ENCODE measurements around the gene PLGRKT. TPM values are rescaled to one million over a fixed set of nuclear protein-coding genes. Genes with fewer than 3 reads are reported as not detected.

Gene PLGRKT
- total and polyA plus RNA-seq, 4 donors = 4.1 to 11.3 (median 7.2) TPM

DNA sequence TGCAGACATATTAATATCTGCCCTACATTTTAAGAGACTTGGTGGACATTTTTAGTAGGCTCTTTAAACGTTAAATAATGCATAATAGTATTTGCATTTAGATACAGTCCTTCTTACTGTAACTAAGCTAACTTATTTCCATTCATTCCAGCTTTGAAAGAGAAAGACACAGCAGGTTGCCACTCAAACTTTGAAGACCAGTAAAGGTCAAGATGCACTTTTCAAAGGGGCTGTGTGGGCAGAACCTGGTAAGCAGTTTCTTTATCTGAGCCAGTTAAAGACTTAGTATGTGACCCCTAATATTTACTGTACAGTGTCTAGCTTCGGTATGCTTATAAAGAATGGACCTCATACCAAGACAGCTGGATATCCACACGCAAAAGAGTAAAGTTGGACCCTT lies 20.8 kb downstream of the PLGRKT start (continued):
- TF ChIP-seq, protein P1, sequence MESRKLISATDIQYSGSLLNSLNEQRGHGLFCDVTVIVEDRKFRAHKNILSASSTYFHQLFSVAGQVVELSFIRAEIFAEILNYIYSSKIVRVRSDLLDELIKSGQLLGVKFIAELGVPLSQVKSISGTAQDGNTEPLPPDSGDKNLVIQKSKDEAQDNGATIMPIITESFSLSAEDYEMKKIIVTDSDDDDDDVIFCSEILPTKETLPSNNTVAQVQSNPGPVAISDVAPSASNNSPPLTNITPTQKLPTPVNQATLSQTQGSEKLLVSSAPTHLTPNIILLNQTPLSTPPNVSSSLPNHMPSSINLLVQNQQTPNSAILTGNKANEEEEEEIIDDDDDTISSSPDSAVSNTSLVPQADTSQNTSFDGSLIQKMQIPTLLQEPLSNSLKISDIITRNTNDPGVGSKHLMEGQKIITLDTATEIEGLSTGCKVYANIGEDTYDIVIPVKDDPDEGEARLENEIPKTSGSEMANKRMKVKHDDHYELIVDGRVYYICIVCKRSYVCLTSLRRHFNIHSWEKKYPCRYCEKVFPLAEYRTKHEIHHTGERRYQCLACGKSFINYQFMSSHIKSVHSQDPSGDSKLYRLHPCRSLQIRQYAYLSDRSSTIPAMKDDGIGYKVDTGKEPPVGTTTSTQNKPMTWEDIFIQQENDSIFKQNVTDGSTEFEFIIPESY (IDR thresholded peaks at IDR 0.05) = no peak
- TF ChIP-seq GABPA (IDR thresholded peaks at IDR 0.05 in 1 of 2, conservative IDR thresholded peaks at IDR 0.05 in 1 of 2) = no peak
- TF ChIP-seq TAF1 (conservative IDR thresholded peaks at IDR 0.05) = no peak
- TF ChIP-seq RXRA (IDR thresholded peaks at IDR 0.05) = no peak
- no peak for TF ChIP-seq EGR1 (IDR thresholded peaks at IDR 0.05; ENCODE audit: low read depth in 2 of 2)
- no peak for TF ChIP-seq YY1 (IDR thresholded peaks at IDR 0.05)
- TF ChIP-seq, protein P2, sequence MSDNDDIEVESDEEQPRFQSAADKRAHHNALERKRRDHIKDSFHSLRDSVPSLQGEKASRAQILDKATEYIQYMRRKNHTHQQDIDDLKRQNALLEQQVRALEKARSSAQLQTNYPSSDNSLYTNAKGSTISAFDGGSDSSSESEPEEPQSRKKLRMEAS (IDR thresholded peaks at IDR 0.05) = no peak

DNA sequence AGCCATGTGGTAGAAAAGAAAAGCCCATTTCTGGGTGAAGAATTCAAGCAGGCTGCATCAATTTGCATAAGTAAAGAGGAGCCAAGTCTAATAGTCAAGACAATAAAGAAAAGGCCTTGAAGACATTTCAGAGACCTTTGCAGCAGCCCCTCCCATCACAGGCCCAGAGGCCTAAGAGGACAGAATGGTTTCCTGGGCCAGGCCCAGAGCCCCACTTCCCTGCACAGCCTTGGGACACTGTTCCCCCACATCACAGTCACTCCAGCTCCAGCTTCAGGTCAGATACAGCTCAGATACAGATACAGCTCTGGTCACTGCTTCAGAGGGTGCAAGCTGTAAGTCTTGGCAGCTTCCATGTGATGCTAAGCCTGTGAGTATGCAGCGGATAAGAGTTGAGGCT lies 29.1 kb downstream of the PLGRKT start:
- 98% methylated on average over 1 of the region's 1 CpG for WGBS
- DNase-seq (ENCODE audit: low spot score) = no peak
- Histone ChIP-seq H3K27ac (ENCODE audit: low read depth in 1 of 2, low read length in 2 of 2) (no peak overlapping the region), H3K9ac (ENCODE audit: low read depth in 1 of 2, low read length in 2 of 2) (no peak overlapping the region), H3K27me3 (ENCODE audit: control insufficient read depth in 4 of 4, insufficient read depth in 4 of 4, low read length in 3 of 4) (no peaks in the 10 kb centered on the region), H3K9me3 (ENCODE audit: control insufficient read depth in 4 of 4, low read length in 3 of 4) (peaks cover 0 to 16% (median 5%) of the 10 kb centered on the region in 4 donors), H3K4me1 (ENCODE audit: control insufficient read depth in 4 of 4, insufficient read depth in 4 of 4, low read length in 3 of 4) (no peaks in the 10 kb centered on the region), H3K4me3 (ENCODE audit: low read depth in 1 of 3, low read length in 3 of 3) (no peak overlapping the region), H3K36me3 (ENCODE audit: control insufficient read depth in 4 of 4, insufficient read depth in 3 of 4, low read depth in 1 of 4, low read length in 3 of 4) (no peaks in the 10 kb centered on the region)
- no peak for TF ChIP-seq NR2F2 (IDR thresholded peaks at IDR 0.05)
- no peak for TF ChIP-seq YY1 (IDR thresholded peaks at IDR 0.05)
- TF ChIP-seq, protein P3, sequence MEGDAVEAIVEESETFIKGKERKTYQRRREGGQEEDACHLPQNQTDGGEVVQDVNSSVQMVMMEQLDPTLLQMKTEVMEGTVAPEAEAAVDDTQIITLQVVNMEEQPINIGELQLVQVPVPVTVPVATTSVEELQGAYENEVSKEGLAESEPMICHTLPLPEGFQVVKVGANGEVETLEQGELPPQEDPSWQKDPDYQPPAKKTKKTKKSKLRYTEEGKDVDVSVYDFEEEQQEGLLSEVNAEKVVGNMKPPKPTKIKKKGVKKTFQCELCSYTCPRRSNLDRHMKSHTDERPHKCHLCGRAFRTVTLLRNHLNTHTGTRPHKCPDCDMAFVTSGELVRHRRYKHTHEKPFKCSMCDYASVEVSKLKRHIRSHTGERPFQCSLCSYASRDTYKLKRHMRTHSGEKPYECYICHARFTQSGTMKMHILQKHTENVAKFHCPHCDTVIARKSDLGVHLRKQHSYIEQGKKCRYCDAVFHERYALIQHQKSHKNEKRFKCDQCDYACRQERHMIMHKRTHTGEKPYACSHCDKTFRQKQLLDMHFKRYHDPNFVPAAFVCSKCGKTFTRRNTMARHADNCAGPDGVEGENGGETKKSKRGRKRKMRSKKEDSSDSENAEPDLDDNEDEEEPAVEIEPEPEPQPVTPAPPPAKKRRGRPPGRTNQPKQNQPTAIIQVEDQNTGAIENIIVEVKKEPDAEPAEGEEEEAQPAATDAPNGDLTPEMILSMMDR (IDR thresholded peaks at IDR 0.05; ENCODE audit: low read depth, low read length, missing input control) = no peak
- TF ChIP-seq FOXA1 (IDR thresholded peaks at IDR 0.05) = no peak
- TF ChIP-seq, protein P1 (IDR thresholded peaks at IDR 0.05) = no peak
- no peak for TF ChIP-seq GABPA (IDR thresholded peaks at IDR 0.05 in 1 of 2, conservative IDR thresholded peaks at IDR 0.05 in 1 of 2)
- TF ChIP-seq EGR1 (IDR thresholded peaks at IDR 0.05; ENCODE audit: low read depth in 2 of 2) = no peak
- TF ChIP-seq, protein P4, sequence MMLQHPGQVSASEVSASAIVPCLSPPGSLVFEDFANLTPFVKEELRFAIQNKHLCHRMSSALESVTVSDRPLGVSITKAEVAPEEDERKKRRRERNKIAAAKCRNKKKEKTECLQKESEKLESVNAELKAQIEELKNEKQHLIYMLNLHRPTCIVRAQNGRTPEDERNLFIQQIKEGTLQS (IDR thresholded peaks at IDR 0.05) = no peak
- TF ChIP-seq SP1 (IDR thresholded peaks at IDR 0.05) = no peak
- TF ChIP-seq RXRA (IDR thresholded peaks at IDR 0.05) = no peak
- TF ChIP-seq, protein P2 (IDR thresholded peaks at IDR 0.05) = no peak
- no peak for TF ChIP-seq TAF1 (conservative IDR thresholded peaks at IDR 0.05)
- TF ChIP-seq HNF4G (IDR thresholded peaks at IDR 0.05) = no peak
- TF ChIP-seq FOXA2 (IDR thresholded peaks at IDR 0.05) = no peak
- TF ChIP-seq, protein P5, sequence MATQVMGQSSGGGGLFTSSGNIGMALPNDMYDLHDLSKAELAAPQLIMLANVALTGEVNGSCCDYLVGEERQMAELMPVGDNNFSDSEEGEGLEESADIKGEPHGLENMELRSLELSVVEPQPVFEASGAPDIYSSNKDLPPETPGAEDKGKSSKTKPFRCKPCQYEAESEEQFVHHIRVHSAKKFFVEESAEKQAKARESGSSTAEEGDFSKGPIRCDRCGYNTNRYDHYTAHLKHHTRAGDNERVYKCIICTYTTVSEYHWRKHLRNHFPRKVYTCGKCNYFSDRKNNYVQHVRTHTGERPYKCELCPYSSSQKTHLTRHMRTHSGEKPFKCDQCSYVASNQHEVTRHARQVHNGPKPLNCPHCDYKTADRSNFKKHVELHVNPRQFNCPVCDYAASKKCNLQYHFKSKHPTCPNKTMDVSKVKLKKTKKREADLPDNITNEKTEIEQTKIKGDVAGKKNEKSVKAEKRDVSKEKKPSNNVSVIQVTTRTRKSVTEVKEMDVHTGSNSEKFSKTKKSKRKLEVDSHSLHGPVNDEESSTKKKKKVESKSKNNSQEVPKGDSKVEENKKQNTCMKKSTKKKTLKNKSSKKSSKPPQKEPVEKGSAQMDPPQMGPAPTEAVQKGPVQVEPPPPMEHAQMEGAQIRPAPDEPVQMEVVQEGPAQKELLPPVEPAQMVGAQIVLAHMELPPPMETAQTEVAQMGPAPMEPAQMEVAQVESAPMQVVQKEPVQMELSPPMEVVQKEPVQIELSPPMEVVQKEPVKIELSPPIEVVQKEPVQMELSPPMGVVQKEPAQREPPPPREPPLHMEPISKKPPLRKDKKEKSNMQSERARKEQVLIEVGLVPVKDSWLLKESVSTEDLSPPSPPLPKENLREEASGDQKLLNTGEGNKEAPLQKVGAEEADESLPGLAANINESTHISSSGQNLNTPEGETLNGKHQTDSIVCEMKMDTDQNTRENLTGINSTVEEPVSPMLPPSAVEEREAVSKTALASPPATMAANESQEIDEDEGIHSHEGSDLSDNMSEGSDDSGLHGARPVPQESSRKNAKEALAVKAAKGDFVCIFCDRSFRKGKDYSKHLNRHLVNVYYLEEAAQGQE (IDR thresholded peaks at IDR 0.05) = no peak
